Endothelial cell (in vitro differentiated cells): ENCODE measurements around the gene TENM3. TPM values are rescaled to one million over a fixed set of nuclear protein-coding genes. Genes with fewer than 3 reads are reported as not detected.

Experiments
- DNase-seq: peaks from one replicate; pipeline ENCODE4 v3.0.0; 2021; ENCODE audit warnings: low spot score
- H3K27ac Mint-ChIP-seq: one replicate; pipeline ENCODE4 v1.8.0; 2021; ENCODE audit warnings: mixed read lengths, inconsistent platforms; ENCODE audit not compliant: unreplicated experiment
- H3K27me3 Mint-ChIP-seq: one replicate; pipeline ENCODE4 v1.8.0; 2021; ENCODE audit warnings: mild to moderate bottlenecking, moderate library complexity, mixed read lengths, inconsistent platforms; ENCODE audit not compliant: unreplicated experiment
- H3K36me3 Mint-ChIP-seq: one replicate; pipeline ENCODE4 v1.8.0; 2021; ENCODE audit warnings: mild to moderate bottlenecking, low read depth, mixed read lengths, inconsistent platforms; ENCODE audit not compliant: unreplicated experiment
- H3K4me1 Mint-ChIP-seq: one replicate; pipeline ENCODE4 v1.8.0; 2021; ENCODE audit warnings: mild to moderate bottlenecking, mixed read lengths, inconsistent platforms; ENCODE audit not compliant: unreplicated experiment
- H3K4me3 Mint-ChIP-seq: one replicate; pipeline ENCODE4 v1.8.0; 2021; ENCODE audit warnings: mild to moderate bottlenecking, mixed read lengths, inconsistent platforms; ENCODE audit not compliant: unreplicated experiment
- H3K9me3 Mint-ChIP-seq: one replicate; pipeline ENCODE4 v1.8.0; 2021; ENCODE audit warnings: mixed read lengths, inconsistent platforms; ENCODE audit not compliant: unreplicated experiment
- CTCF ChIP-seq: fragments of 200-600 bp; sonication (generic); IDR thresholded peaks from one replicate; pipeline ENCODE4 v1.5.0; 2021; ENCODE audit warnings: antibody characterized with exemption; ENCODE audit not compliant: unreplicated experiment
- total RNA-seq: library from RNA; stranded (reverse); fragmentation: NEBNext Ultra II Directional; extraction: Animal tissue kit (Norgen Biotek cat#: 25700); gene quantifications from one replicate; pipeline ENCODE4 v1.2.1, GENCODE V29; 2021; ENCODE audit not compliant: unreplicated experiment

The TENM3 gene
- total RNA-seq, 1 donor from 2014 or later, result 29.7 TPM

DNA sequence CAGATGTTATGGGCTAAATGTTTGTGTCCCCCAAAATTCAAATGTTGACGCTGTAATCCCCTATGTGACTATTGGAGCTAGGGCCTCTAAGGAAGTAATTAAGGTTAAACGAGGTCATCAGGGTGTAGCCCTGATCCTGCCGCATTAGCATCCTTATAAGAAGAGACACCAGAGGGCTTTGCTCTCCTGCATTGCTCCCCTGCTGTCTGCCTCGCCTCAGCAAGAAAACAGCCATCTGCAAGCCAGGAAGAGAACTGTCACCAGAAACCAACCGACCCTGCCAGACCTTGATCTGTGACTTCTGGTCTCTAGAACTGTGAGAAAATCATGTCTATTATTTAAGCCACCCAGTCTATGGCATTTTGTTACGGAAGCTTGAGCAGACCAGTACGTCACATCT lies 342.1 kb downstream of the TENM3 start:
- Mint-ChIP-seq H3K36me3 (no peaks in the 10 kb centered on the region), H3K4me1 (no peaks in the 10 kb centered on the region), H3K27ac (no peak overlapping the region), H3K4me3 (no peak overlapping the region), H3K9me3 (no peaks in the 10 kb centered on the region), H3K27me3 (peaks cover 2% of the 10 kb centered on the region)
- no peak for TF ChIP-seq CTCF
- no peak for DNase-seq

DNA sequence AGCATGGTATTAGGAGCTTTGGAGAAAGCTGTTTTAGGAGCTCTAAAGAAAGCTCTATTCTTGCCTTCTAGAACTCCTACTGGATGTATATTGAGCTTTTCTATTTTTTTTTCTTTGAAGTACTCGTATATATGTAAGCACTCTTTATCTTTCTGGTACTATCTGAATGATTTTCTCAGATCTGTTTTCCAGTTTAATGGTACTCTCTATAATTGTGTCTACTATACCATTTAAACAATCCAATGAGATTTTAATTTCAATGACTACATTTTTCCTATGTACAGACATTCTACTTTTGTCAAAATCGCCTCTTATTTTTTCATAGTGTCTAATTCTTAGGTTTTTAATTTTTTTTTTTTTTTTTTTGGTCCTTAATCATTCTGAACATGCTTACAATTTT lies 345.9 kb downstream of the TENM3 start:
- no peak overlapping the region for H3K4me3 Mint-ChIP-seq
- no peaks in the 10 kb centered on the region for H3K36me3 Mint-ChIP-seq
- no peak for TF ChIP-seq CTCF
- peaks cover 9% of the 10 kb centered on the region for H3K4me1 Mint-ChIP-seq
- H3K27me3 Mint-ChIP-seq, result peaks cover 2% of the 10 kb centered on the region
- DNase-seq, result no peak
- no peak overlapping the region for H3K27ac Mint-ChIP-seq
- H3K9me3 Mint-ChIP-seq, result no peaks in the 10 kb centered on the region

- Mint-ChIP-seq H3K36me3 (no peaks in the 10 kb centered on the region), H3K9me3 (no peaks in the 10 kb centered on the region), H3K27me3 (no peaks in the 10 kb centered on the region), H3K4me3 (no peak overlapping the region), H3K4me1 (peaks cover 9% of the 10 kb centered on the region), H3K27ac (no peak overlapping the region)
- DNase-seq, result no peak
- no peak for TF ChIP-seq CTCF
These were observed 350.2 kb downstream of the TENM3 start for GRCh38 chr4:182593402-182593801.

DNA sequence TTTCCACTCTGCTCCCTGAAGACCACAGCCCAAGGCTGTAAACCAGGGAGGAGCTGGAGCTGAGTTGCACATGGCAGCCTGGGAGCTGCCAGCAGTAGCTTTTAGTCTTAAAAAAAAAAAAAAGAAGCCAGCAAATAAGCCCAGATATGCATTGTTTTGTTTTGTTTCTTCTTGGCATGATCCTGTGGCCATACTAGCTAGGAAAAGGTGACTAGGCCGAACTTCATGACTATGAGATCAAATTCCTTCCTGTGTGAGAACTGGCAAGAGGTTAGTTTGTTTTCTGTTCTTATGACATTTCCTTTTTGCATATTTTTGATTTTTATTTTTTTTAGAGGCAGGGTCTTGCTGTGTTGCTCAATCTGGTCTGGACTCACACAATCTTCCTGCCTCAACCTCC lies 350.7 kb downstream of the TENM3 start:
- DNase-seq, result no peak
- H3K4me3 Mint-ChIP-seq, result no peak overlapping the region
- peaks cover 9% of the 10 kb centered on the region for H3K4me1 Mint-ChIP-seq
- no peaks in the 10 kb centered on the region for H3K9me3 Mint-ChIP-seq
- no peak overlapping the region for H3K27ac Mint-ChIP-seq
- no peaks in the 10 kb centered on the region for H3K27me3 Mint-ChIP-seq
- TF ChIP-seq CTCF, result no peak
- H3K36me3 Mint-ChIP-seq, result no peaks in the 10 kb centered on the region

DNA sequence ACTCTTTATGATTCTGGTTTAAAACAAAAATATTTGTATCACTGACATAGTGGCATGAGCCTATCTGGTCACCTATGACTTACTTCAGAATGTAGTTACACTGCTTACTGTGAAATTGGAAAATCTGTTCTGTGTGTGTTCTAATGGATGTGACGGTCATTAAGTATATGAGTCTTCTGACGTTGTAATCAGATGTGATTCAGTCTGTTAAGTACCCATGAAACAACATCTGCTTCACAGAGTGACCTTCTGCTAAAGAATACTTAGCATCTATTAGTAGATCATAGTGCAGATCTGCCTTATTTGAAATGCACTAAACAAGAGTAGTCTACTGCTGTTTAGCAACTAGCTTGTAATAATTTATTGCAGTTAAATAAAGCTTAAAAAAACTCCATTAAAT lies 356.9 kb downstream of the TENM3 start:
- Mint-ChIP-seq H3K36me3 (no peaks in the 10 kb centered on the region), H3K27me3 (no peaks in the 10 kb centered on the region)
- DNase-seq, result no peak

More for the DNA sequence above, 356.9 kb downstream of the TENM3 start:
- Mint-ChIP-seq H3K4me1 (no peaks in the 10 kb centered on the region), H3K27ac (no peak overlapping the region), H3K9me3 (no peaks in the 10 kb centered on the region), H3K4me3 (no peak overlapping the region)
- TF ChIP-seq CTCF, result no peak
